Brain pericyte (primary cell): ENCODE data around the gene CHST1.
A peak's percentile ranks its signal among the peaks of the same experiment; 100 is the strongest.

Source experiments
- DNase-seq: peaks from one replicate; pipeline ENCODE4 v3.0.0-alpha.2; 2012; ENCODE audit warnings: low read depth, low spot score

The CHST1 gene

DNA sequence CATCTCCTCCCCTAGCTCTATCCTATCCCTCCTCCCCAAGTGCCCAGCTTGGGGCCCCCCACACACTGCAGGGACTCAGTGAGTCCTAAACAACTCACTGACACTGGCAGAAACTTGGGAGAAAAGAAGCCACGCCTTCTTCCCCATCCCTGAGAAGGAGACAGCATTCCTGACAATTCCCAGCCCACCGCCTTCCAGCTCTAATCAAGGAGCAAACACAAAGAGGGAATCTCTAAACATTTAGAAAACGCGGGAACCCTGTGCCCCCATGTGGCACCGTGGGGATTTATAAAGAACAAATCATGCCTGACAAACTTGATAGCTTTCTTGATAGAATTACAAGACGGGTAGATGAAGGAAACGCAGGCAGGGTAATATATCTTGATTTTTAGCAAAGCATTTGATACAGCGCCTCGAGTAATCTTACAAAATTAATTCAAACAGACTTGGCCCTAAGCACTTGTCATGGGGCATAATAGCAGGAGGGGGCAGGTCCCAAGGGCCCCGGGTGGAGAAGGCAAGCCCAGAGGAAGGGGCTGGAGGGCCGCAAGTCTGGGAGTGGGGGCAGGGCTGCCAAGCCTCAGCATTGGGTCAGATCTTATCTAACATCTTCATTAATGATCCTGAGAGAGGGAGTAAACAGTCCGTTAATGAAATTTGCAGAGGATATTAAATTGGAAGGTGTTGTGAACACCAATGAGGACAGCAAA, 4.5 kb downstream of the CHST1 start:
- no peak for DNase-seq

DNA sequence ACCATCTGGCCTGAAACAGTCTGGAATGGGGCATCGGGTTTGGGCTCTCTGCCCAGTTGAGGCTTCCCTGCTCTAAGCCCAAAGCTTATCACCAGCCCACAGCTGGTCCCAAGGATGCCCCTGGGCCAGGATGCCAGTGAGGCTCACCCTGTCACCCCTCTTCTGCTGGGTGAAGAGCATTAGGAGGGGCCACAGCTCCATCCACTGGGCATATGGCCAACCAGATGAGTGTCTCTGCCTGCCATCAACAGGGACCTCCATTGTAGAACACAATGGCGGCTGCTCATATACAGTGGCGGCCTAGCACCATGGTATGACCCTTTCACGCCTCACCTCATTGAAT, 5.6 kb downstream of the CHST1 start:
- no peak for DNase-seq

DNA sequence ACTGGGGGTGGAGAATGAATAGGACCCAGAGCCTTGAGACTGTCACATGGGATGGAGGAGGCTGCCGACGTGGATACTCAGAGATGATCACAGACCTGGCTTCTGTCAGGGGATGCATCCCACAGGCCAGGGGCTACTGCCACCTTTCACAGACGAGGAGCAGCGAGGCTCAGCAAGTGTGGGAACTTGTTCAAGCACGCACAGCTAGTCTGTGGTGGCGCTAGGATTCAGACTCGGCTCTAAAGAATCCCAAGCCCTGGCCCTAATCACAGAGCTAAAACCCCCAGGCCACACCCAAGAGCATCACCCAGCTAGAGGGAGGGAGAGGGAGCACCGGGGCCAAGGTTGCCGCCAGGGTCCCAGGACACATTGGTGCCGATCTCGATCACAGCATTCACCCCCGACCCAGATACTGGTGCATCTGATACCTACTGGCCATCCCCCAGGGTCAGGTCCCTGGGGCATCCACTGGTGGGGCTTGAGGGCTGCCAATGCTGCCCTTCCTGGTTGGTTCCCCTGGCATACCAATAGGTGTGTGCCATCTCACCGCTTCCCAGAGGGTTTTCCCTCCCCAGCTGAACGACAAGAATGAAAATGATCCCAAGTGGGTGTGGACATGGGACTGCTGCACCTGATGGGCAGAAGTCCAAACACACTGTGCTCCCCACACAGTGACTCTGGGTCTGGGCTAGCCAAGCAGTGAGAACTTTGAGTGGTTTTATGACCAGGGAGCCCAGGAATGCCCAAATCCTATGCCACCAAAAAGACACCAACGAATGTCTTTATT, 6.2 kb downstream of the CHST1 start:
- no peak for DNase-seq

DNA sequence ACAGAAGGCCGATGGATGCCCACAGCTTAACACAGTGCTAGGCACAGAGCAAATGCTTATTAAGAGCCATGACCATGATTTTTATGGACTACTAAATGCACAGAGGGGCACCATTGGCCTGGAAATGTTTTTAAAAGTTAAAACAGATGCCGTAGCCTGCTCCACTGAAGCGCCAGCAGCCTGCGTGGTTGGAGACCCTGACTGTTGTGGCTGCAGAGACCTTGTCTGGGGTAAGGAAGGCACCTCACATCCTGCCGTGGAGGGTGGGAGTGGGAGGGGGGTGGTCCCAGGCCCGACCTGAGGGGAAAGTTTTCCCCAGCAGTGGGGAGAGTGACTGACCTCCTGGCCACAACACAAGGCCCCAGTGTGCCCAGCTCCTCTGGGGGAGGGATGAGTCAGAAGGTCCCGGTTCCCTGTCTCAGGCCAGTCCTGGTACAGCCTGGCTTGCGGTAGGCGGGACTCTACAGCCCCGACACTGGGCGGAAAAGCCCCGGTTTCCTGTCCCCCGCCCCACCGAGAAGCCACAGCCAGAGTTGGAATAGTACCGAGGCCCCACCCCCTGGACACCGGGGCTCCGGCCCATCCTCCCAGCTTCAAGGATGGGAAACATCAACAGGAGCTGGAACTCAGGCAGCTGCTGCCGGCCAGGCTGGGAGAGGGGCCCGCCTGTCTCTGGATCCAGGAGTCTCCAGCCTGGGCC, 7.0 kb downstream of the CHST1 start:
- DNase-seq = no peak

DNA sequence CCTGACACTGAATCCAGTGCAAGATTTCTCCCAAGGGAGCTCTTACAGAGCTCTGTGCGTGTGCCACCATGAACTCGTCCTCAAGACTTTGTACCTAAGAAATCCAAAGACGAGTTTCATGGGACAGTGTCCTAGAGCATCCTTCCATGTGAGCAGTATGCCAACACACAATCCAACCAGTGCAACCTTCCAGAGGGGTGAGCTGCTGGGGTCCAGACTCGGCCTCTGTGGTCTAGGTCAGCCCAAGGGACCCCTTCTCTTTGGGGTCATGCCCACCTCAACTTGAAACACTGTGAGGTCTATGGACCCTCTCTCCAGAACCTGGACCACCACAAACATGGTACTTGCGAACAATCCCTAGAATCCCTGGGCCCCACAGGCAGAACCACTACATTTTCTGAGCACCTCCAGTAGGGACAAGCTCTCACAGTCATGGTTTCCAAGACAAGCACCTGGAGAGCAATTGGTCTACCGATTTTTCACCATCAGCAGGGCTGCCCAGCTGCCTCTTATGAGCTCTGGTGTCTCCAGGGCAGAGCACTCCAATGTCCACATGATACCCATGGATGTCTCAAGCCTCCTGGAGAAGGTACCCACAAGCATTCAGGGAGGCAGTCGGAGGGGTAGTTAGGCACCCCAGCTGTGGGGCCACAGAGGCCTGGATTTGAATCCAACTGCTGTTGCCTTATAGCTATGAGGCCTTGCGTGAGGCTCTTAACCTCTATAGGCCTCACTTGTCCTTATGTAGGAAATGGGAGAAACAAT, 7.7 kb downstream of the CHST1 start:
- DNase-seq = no peak

DNA sequence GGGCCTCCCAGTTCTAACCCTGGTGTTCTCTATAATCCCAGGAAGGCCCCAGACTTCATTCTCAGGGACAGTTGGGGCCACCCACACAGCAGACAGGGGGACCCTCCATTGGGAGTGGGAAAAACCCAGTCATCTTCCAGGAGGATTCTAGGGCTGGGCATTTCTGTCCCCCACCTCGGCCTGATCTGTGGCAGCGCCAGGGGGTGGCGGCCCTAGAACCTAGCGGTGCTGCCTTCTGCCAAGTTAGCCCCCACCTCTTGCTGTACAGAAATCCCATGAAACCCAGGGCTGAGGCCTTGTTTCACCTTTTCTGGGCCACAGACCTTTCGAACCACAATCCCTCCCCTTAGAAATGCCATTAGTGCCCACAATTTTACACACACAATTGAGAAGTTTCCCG, 9.6 kb downstream of the CHST1 start:
- DNase-seq = no peak

DNA sequence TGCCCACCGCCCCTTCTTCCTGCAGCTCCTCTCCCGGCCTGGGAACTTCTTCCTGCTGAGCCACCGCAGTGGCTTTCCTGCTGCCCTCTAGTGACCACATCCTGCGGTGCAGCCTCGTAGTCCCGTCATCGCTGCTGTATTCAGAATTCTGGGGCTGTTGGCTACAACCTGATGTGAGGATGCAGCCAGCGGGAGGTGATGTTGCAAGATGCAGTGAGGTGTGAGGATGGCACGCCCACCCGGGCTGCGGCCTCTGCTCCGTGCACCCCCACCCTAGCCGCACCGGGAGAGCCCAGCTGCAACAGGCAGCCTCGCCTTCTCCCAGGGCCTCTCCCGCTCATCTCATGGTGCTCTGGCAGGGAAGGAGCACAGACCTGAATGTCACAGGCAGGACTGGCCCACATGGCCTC, 10.1 kb downstream of the CHST1 start:
- peak; percentile 18 for DNase-seq

DNA sequence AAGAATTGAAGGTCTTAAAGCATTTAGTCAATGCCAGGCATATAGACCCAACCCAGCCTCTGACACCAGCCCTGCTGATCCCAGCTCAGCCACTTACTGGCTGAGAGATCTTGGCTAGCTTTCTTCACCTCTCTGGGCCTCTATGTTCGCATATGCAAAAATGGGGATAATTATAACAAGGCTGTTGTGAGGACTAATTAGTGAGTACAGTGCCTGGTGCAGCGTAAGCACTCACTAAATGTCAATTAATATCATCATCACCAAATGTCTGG, 10.5 kb downstream of the CHST1 start:
- no peak for DNase-seq

DNA sequence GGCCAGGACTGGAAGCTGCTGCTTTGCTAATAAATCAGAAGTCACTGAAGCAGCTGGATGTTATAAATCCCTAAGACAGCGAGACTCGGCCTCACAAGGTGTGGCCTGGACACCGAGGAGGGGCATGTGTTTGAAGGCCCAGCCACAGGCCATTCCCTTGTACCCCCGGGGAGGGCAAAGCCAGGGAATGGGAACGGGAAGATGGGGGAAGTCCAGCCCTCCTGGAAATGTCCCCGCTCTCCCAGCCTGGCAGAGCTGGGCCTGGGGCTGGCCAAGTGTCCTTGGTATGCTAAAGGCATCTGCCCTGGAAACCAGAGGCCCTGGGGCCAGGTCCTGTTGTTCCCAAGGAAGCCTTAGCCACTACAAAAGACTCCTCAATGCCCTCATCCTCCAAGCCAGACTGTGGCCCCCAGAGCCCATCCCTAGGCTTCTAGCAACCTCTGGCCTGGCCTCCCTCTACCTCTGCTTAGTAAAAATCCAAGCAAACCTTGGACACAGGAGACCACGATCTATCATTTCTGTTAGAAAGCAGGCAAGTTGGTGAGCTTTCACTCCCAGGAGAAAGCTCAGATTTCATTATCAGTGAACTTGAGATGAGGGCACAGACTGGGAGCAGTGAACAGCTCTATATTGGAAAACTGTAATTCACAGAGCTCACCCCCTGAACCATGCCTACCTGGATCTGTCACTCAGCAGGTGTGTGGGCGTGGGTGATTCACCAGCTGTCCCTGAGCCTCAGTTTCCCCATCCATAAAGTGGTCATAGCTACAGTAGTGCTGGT, 11.0 kb downstream of the CHST1 start:
- DNase-seq = no peak

DNA sequence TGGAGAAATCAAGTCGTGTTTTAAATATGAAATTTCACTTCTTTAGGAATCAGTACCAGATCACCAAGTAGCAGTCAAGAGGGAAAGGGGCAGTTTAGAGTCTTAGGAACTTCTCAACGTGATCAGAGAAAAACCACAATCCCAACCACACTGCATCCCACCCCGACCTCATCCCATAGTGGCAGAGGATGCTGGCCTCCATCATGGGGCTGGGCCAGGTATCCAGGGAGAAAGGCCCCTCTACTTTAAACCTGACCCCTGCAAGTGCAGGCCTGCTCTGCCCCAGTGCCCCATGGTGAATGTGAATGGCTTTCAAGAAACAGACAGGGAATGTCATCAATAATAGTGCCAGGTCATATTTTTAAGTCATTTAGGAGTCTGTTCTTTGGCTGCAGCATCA, 12.1 kb downstream of the CHST1 start:
- DNase-seq = no peak

DNA sequence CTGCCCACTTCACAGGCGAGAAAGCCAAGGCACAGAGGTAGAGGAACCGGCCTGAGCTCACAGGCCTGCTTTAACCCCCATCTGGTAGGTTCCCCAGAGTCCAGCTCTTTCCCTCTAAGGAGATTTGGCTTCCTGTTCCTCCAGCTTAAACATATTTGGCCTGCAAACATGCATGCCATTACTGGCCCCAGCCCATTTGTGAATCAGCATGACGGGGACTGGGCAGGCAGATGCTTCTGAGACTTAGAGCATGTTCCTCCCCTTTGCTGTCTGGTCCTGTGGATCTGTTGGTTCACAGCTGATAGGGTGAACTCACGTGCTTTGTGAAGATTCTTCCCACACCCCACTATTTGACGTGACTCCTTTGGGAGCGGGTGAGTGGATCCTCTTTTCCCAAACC, 12.6 kb downstream of the CHST1 start:
- no peak for DNase-seq

DNA sequence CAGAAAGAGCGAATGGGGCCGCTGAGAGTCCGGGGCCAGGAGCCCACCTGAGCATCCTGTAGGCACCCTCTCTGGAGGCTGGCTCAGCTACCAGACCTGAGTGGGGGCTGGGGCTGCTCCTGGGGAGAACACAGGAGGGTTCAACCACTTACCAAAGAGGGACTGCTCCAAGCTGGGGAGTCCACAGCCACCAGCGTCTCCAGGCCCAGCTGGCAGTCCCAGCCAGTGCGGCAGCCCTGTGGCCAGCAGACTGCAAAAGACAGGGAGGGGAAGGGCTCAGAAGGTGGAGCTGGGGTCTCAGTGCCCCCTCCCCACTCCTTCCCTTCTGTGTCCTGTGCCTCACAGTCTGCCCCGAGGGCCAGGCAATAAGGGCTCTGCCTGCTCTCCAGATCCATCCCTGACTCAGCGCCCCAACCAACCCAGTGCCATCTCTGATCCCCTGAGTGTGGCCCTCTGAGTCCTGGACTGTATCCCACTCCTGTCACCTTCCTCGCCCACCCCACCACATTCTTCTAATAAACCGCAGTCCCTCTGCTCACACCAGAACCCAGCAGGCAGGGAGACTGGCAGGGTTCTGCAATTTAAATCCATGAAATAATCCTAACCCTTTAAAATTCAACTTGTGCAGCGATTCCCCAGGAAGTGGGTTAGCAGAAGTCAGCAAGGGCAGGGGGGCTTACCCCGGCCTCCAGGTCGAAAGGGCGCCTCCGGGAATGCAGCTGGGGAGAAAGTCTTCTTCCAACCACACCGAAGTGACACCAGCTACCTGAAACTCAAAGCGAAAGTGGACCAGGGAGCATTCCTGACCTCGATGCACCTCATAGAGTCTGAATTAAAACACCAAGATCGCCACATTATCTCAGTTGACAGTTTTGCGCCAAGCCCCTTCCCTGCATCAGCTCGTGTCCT, 13.3 kb downstream of the CHST1 start:
- DNase-seq = no peak

DNA sequence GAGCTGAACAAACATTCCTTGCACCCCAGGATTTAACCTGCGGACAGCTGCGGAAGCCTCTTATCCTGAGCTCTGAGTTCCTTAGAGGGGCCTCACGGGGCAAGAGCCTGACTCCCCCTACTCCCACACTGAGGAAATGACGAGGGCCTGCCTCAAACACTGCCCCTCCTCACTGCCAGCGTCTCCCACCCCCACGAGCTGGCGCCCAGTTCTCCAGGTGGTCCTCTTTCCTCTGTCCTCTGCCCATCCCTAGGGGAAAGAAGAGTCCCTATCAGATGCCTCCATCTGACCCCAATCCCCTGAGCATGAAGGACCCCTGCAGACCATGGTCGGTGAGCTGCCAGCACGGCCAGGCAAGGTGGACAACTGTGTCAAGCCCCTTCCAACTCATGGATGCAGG, 14.3 kb downstream of the CHST1 start:
- DNase-seq = no peak

DNA sequence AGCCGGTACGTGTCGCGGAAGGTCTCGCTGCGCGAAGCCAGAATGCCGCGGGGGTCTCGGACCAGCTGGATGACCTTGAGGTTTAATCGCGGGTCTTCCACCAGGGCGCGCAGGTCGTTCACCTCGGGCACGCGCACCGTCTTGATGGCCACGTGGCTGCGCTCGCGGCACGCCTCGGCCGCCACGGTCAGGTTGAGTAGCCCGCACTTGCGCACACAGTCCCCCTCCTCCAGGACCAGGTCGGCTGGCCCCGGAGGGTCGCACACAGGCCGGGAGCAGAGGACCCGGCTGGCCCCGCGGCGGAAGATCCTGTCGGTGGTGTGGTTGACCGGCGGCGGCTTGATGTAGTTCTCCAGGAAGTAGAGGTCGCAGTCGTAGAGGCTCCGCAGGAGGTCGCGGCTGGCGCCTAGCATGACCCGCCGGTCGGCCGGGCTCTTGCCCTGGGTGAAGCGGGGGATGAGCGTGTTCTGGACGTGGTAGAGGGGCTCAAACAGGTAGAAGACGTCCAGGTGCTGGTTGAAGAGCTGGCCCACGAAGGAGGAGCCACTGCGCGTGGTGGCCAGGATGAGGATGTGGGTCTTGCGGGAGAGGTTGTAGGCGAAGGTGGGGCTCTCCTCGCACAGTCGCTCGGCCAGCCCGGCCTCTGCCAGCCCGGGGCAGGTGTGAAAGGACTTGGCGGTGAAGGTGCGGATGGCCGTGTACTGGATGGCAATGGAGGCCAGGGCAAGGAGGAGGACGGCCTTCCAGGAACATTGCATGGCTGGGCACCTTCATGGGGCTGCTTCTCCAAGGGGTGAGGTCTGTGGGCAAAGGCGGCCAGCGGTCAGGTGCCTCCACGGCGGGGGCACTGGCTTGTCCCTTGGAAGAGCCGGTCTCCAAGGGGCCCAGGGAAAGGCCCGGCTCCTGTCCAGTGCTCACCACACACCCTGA, 15.0 kb downstream of the CHST1 start:
- no peak for DNase-seq

DNA sequence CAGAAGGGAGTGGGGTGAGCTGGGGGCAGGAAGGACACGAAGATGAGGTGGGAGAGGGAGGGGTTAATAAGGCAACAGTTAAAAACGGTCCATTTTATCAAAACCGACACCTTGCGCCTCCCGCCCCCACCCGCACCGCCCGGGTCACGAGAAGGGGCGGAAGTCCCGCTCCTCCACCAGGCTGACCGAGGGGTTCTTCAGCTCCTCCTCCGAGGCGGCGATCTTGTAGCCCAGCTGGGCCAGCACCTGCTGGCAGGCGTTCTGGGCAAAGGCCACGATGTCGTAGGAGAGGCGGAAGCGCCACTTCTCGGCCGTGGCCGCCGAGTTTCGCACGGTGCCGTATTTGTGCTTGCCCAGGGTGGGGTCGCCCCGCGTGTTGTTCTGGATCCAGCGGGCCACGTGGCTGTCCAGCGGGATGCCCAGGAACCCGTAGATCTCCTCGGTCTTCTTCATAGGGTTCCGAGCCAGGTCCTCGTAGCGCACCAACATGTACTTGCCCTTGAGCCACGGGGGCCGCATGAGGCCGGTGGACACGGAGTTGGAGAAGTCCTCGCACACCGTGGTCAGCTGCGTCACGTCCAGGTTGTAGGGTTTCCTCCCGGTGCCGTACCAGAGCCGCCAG, 15.8 kb downstream of the CHST1 start:
- DNase-seq = no peak

DNA sequence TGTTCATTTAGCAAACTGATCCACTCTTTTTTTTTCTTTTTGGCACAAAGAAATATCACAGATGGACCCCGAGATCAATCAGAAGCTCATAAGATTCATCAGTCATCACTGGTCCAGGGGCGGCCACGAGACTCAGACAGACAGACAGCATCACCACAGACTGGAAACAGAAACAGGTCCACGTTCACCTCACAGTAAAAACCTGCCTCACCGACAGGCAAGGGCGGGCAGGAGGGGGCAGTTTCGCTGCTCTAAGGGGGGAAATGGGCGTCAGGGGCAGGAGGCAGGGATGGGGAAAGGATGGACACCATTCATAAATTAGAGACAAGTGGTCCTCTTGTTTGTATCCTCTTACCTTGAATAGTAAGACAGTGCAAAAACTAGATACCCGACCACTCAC, 16.5 kb downstream of the CHST1 start:
- DNase-seq = no peak

DNA sequence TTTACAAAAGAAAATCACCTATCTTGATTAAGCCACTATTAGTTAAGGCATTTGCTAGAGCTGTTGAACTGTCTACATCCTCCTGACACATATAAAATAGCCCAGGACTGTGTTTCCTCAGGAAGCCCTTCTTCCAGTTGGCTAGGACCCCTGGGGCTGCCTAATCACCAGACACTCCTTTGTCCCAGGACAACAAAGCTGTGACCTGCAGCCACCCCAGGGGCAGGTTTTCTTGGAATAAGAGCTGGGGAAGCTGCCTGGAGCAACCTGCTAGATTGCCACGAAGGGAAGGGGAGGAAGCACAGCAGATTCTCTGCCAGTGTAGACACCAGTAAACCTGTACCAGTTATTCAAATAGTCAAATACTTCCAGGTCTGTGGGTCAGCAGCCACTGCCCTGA, 17.6 kb downstream of the CHST1 start:
- no peak for DNase-seq

DNA sequence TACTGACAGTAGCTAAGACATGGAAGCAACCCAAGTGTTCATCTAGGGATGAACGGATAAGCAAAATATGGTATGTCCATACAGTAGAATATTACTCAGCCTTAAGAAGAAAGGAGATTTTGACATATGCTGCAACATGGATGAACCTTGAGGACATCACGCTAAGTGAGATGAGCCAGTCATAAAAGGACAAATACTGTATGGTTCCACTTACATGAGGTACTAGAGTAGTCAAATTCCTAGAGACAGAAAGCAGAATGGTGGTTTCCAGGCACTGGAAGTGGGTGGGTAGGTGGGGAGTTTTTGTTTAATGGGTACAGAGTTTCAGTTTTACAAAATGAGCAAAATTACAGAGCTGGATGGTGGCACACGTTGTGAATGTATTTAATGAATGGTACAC, 18.1 kb downstream of the CHST1 start:
- no peak for DNase-seq
